CD14-positive monocyte (primary cell): ENCODE data around the gene PLK5. TPM values are rescaled to one million over a fixed set of nuclear protein-coding genes. Genes with fewer than 3 reads are reported as not detected.

Experiments used
- DNase-seq, 3 donors: peaks; one replicate each; pipeline ENCODE4 v3.0.0-alpha.2; 2011 to 2022
- H2AFZ ChIP-seq: 2 replicates; pipeline ENCODE4 v1.6.0; 2012; ENCODE audit warnings: mild to moderate bottlenecking, low read depth, low read length, inconsistent platforms; ENCODE audit not compliant: insufficient read depth, poor library complexity, severe bottlenecking
- H3K27ac ChIP-seq, 2 donors: 1 replicate in 1 of 2; 2 replicates in 1 of 2; pipeline ENCODE4 v1.5.1; 2012 to 2013; ENCODE audit warnings: low read length in 2 of 2, control low read depth in 1 of 2, inconsistent platforms in 1 of 2, low read depth in 1 of 2, mild to moderate bottlenecking in 1 of 2
- H3K27me3 ChIP-seq, 2 donors: one replicate each; pipeline versions ENCODE4 v1.6.0 to v1.6.1; 2011 to 2013; ENCODE audit warnings: low read length in 2 of 2; ENCODE audit not compliant: control insufficient read depth in 2 of 2, insufficient read depth in 2 of 2
- H3K36me3 ChIP-seq, 2 donors: replicated peaks in 1 of 2; 1 replicate in 1 of 2; 2 replicates in 1 of 2; pipeline versions ENCODE4 v1.5.1 to v1.6.1; 2012 to 2013; ENCODE audit warnings: low read length in 2 of 2, control low read depth in 1 of 2, inconsistent platforms in 1 of 2, mild to moderate bottlenecking in 1 of 2; ENCODE audit not compliant: insufficient read depth in 2 of 2, control insufficient read depth in 1 of 2
- H3K4me1 ChIP-seq, 2 donors: 1 replicate in 1 of 2; 2 replicates in 1 of 2; pipeline versions ENCODE4 v1.5.1 to v1.6.1; 2012 to 2013; ENCODE audit warnings: low read length in 2 of 2, control low read depth in 1 of 2, inconsistent platforms in 1 of 2, mild to moderate bottlenecking in 1 of 2, moderate library complexity in 1 of 2; ENCODE audit not compliant: insufficient read depth in 2 of 2, control insufficient read depth in 1 of 2
- H3K4me2 ChIP-seq: replicated peaks from 2 replicates; pipeline ENCODE3; 2012; ENCODE audit warnings: low read length, moderate library complexity, mild to moderate bottlenecking; ENCODE audit not compliant: poor library complexity, severe bottlenecking; ENCODE audit errors: extremely low read depth
- H3K4me3 ChIP-seq, 3 experiments: fragments of 200-600 bp in 1 of 3; sonication (generic) in 1 of 3; replicated peaks in 1 of 3; 1 replicate in 2 of 3; 2 replicates in 1 of 3; pipeline ENCODE4 v1.5.1; 2011 to 2013; ENCODE audit warnings: low read length in 3 of 3, mild to moderate bottlenecking in 3 of 3, control low read depth in 2 of 3, low read depth in 2 of 3, inconsistent platforms in 1 of 3, moderate library complexity in 1 of 3
- H3K79me2 ChIP-seq: 2 replicates; pipeline ENCODE4 v1.6.0; 2012; ENCODE audit warnings: mild to moderate bottlenecking, control low read depth, inconsistent platforms, low read length, moderate library complexity; ENCODE audit not compliant: insufficient read depth
- H3K9ac ChIP-seq: 2 replicates; pipeline ENCODE4 v1.6.0; 2017; ENCODE audit warnings: low read length, mild to moderate bottlenecking; ENCODE audit not compliant: insufficient read depth, poor library complexity, severe bottlenecking
- H3K9me3 ChIP-seq, 2 donors: replicated peaks in 1 of 2; 1 replicate in 1 of 2; 2 replicates in 1 of 2; pipeline versions ENCODE4 v1.5.1 to v1.6.1; 2012 to 2013; ENCODE audit warnings: low read length in 2 of 2, control low read depth in 1 of 2; ENCODE audit not compliant: control insufficient read depth in 1 of 2, insufficient read depth in 1 of 2
- H4K20me1 ChIP-seq: 2 replicates; pipeline ENCODE4 v1.6.0; 2012; ENCODE audit warnings: mild to moderate bottlenecking, low read length, control low read depth, moderate library complexity; ENCODE audit not compliant: insufficient read depth
- H3K27ac Mint-ChIP-seq, 7 donors: one replicate each; pipeline ENCODE4 v1.8.0; 2020; ENCODE audit warnings: mild to moderate bottlenecking in 7 of 7, mixed read lengths in 7 of 7, moderate library complexity in 6 of 7, inconsistent platforms in 2 of 7
- H3K27me3 Mint-ChIP-seq, 3 donors: one replicate each; pipeline ENCODE4 v1.8.0; 2021 to 2022; ENCODE audit warnings: low read depth in 3 of 3, mild to moderate bottlenecking in 3 of 3, mixed read lengths in 3 of 3, moderate library complexity in 3 of 3, inconsistent platforms in 1 of 3
- H3K36me3 Mint-ChIP-seq, 2 donors: one replicate each; pipeline ENCODE4 v1.8.0; 2020; ENCODE audit warnings: mixed read lengths in 2 of 2, inconsistent platforms in 1 of 2, mild to moderate bottlenecking in 1 of 2
- H3K4me1 Mint-ChIP-seq: one replicate; pipeline ENCODE4 v1.8.0; 2020; ENCODE audit warnings: mild to moderate bottlenecking, mixed read lengths
- H3K4me3 Mint-ChIP-seq, 2 donors: one replicate each; pipeline ENCODE4 v1.8.0; 2020; ENCODE audit warnings: mild to moderate bottlenecking in 2 of 2, mixed read lengths in 2 of 2, moderate library complexity in 1 of 2
- H3K9me3 Mint-ChIP-seq, 7 donors: one replicate each; pipeline ENCODE4 v1.8.0; 2020 to 2022; ENCODE audit warnings: mixed read lengths in 7 of 7, mild to moderate bottlenecking in 6 of 7, moderate library complexity in 6 of 7, inconsistent platforms in 2 of 7
- WGBS: methylation state at CpG from one replicate; pipeline ENCODE4 v1.1.5; 2013; ENCODE audit warnings: missing lambda C conversion rate; ENCODE audit not compliant: insufficient coverage; 5-methylcytosine and 5-hydroxymethylcytosine counted together
- intact Hi-C, 2 donors: fragments of 100-400 bp; cut with micrococcal nuclease; formaldehyde crosslinking; loops; one replicate each; pipeline versions ENCODE4 v1.15.0 to v1.15.1; 2023
- polyA plus RNA-seq, 3 donors: library from polyadenylated mRNA; depleted of rRNA in 1 of 3; unstranded in 2 of 3; stranded (reverse) in 1 of 3; fragments of 300-500 nt in 2 of 3; fragments of >200 nt in 1 of 3; fragmentation: Illumina TruSeq in 2 of 3; gene quantifications; 1 replicate in 2 of 3; 2 replicates in 1 of 3; pipeline ENCODE4 v1.2.3, GENCODE V29; 2012 to 2021
- small RNA-seq: library from RNA; depleted of rRNA; stranded (forward); fragments of <200 nt; gene quantifications from one replicate; pipeline ENCODE3, GENCODE V24; 2012; ENCODE audit warnings: low read depth; ENCODE audit not compliant: insufficient read length
- TF ChIP-seq, protein P1 (sequence below): fragments of 200-600 bp; IDR thresholded peaks from one replicate; pipeline ENCODE4 v1.8.0; 2022; ENCODE audit warnings: antibody characterized with exemption, mild to moderate bottlenecking

The PLK5 gene
- polyA plus RNA-seq, 3 donors = not detected

DNA sequence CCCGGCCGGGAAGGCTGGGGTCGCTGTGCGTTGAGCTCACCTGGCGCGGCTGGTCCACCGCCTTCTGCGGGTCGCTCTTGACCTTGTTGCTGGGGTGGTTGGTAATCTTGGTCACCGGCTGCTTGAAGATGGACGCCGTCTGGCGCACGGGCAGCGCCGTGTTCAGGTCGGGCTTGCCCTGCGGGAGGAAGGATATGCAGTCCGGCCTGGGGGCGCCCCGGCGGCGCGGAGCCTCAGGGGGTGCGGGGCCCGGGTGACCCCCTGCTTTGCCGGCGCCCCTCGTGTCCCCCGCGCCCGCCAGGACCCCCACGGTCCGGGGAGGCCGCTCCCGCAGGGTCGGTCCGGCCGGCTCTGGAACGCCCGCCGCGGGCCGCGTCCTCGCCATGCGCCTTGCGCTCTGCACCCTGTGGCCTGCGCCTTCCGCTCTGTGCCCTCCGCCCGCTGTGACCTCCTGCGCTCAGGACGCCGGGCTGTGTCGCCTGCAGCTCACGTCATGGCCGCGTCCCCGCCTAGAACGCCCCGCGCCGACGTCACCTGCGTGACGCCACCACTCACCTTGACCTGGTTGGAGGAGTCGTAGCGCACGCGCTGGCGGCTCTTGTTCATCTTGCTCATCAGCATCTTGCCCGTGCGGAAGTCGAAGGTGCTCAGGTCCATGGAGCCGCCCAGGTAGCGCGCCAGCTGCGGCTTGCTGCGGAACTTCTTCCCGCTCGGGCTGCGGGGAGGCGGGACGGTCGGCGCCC, 60.8 kb downstream of the PLK5 start:
- Histone ChIP-seq H3K36me3 (peaks cover 39 to 60% of the 10 kb centered on the region in 2 donors), H3K27ac (no peak overlapping the region), H2AFZ (no peak overlapping the region), H3K4me1 (peaks cover 1 to 2% of the 10 kb centered on the region in 2 donors), H3K4me2 (no peak overlapping the region), H3K9me3 (no peaks in the 10 kb centered on the region), H4K20me1 (peaks cover 23% of the 10 kb centered on the region), H3K27me3 (no peaks in the 10 kb centered on the region), H3K9ac (no peak overlapping the region), H3K4me3 (no peak overlapping the region), H3K79me2 (peaks cover 39% of the 10 kb centered on the region)
- intact Hi-C loops = no loop called here
- H3K4me1 Mint-ChIP-seq = peaks cover 1% of the 10 kb centered on the region
- DNase-seq = no peak
- peaks cover 0 to 5% (median 0%) of the 10 kb centered on the region in 7 donors for H3K9me3 Mint-ChIP-seq
- H3K27me3 Mint-ChIP-seq = no peaks in the 10 kb centered on the region
- peak overlapping the region in 1 of 7 donors; percentile 35 for H3K27ac Mint-ChIP-seq
- no peak overlapping the region for H3K4me3 Mint-ChIP-seq
- TF ChIP-seq, protein P1, sequence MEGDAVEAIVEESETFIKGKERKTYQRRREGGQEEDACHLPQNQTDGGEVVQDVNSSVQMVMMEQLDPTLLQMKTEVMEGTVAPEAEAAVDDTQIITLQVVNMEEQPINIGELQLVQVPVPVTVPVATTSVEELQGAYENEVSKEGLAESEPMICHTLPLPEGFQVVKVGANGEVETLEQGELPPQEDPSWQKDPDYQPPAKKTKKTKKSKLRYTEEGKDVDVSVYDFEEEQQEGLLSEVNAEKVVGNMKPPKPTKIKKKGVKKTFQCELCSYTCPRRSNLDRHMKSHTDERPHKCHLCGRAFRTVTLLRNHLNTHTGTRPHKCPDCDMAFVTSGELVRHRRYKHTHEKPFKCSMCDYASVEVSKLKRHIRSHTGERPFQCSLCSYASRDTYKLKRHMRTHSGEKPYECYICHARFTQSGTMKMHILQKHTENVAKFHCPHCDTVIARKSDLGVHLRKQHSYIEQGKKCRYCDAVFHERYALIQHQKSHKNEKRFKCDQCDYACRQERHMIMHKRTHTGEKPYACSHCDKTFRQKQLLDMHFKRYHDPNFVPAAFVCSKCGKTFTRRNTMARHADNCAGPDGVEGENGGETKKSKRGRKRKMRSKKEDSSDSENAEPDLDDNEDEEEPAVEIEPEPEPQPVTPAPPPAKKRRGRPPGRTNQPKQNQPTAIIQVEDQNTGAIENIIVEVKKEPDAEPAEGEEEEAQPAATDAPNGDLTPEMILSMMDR = no peak
- 98% methylated on average over 76 of the region's 87 CpGs for WGBS
- H3K36me3 Mint-ChIP-seq = peaks cover 42 to 63% of the 10 kb centered on the region in 2 donors

DNA sequence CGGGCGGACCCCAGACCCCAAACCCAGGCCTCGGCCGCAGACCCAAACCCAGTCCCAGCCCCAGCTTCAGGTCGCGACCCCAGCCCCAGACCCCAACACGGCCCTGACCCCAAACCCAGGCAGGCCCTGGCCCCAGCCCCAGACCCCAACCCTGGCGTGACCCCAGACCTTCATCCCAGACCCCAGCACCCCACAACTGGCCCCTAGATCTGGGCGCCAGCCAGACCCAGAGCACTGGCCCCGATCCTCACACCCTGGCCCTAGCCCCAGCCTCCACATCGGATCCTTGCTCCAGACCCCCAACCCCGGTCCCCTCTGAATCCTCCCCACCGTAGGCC, 61.3 kb downstream of the PLK5 start:
- Mint-ChIP-seq H3K4me1 (peaks cover 6% of the 10 kb centered on the region), H3K27me3 (no peaks in the 10 kb centered on the region), H3K9me3 (peaks cover 0 to 5% (median 0%) of the 10 kb centered on the region in 7 donors), H3K27ac (peak overlapping the region in 1 of 7 donors; percentile 11), H3K4me3 (no peak overlapping the region), H3K36me3 (peaks cover 38 to 57% of the 10 kb centered on the region in 2 donors)
- peaks cover 7 to 8% of the 10 kb centered on the region in 2 donors for H3K4me1 ChIP-seq
- intact Hi-C loops = no loop called here
- H3K79me2 ChIP-seq = peaks cover 44% of the 10 kb centered on the region
- no peaks in the 10 kb centered on the region for H3K9me3 ChIP-seq
- TF ChIP-seq, protein P1 = no peak
- H3K4me2 ChIP-seq = no peak overlapping the region
- peaks cover 35 to 54% of the 10 kb centered on the region in 2 donors for H3K36me3 ChIP-seq
- no peak overlapping the region for H3K9ac ChIP-seq
- H4K20me1 ChIP-seq = peaks cover 27% of the 10 kb centered on the region
- no peak overlapping the region for H3K4me3 ChIP-seq
- DNase-seq = no peak
- no peak overlapping the region for H3K27ac ChIP-seq
- 98% methylated on average over 11 of the region's 13 CpGs for WGBS
- H2AFZ ChIP-seq = no peak overlapping the region
- no peaks in the 10 kb centered on the region for H3K27me3 ChIP-seq

Small RNA genes within 50 kb of the gene (small RNA-seq; reads per million reads assigned to genes)
- not detected for gene AC005943.2
- not detected for gene RN7SL477P

Other genes with a start within 250 kb of the PLK5 start
- 10 to 100 TPM; 32.8 to 56.2 (median 40.0) TPM for gene FAM174C, start 248.5 kb upstream of the PLK5 start, polyA plus RNA-seq
- gene EFNA2, start 238.2 kb upstream of the PLK5 start, polyA plus RNA-seq = not detected
- gene NDUFS7, start 140.2 kb upstream of the PLK5 start, polyA plus RNA-seq = 100 to 1,000 TPM; 119 to 232 (median 211) TPM
- gene GAMT, start 122.5 kb upstream of the PLK5 start, polyA plus RNA-seq = 1 to 10 TPM in 1 of 3 donors, under 1 TPM in 2; 0.95 to 1.3 (median 0.96) TPM
- 10 to 100 TPM in 1 of 3 donors, 1 to 10 TPM in 2; 3.3 to 57.1 (median 4.2) TPM for gene DAZAP1, start 116.5 kb upstream of the PLK5 start, polyA plus RNA-seq
- gene RPS15, start 85.7 kb upstream of the PLK5 start, polyA plus RNA-seq = 1,000 to 10,000 TPM; 1,318 to 3,451 (median 1,526) TPM
- gene APC2, start 74.0 kb upstream of the PLK5 start, polyA plus RNA-seq = under 1 TPM in 1 of 3 donors, not detected in 2; 0.04 TPM
- 10 to 100 TPM; 18.2 to 20.9 (median 19.9) TPM for gene C19orf25, start 44.9 kb upstream of the PLK5 start, polyA plus RNA-seq
- 1 to 10 TPM in 1 of 3 donors, under 1 TPM in 1, not detected in 1; 0.34 to 1.0 TPM for gene PCSK4, start 33.7 kb upstream of the PLK5 start, polyA plus RNA-seq
- gene REEP6, start 32.9 kb upstream of the PLK5 start, polyA plus RNA-seq = 1 to 10 TPM in 1 of 3 donors, under 1 TPM in 2; 0.51 to 1.8 (median 0.81) TPM
- under 1 TPM in 1 of 3 donors, not detected in 2; 0.09 TPM for gene ADAMTSL5, start 11.1 kb upstream of the PLK5 start, polyA plus RNA-seq
- gene MEX3D, start 44.2 kb downstream of the PLK5 start, polyA plus RNA-seq = 1 to 10 TPM in 1 of 3 donors, under 1 TPM in 2; 0.08 to 1.0 (median 0.10) TPM
- gene MBD3, start 68.8 kb downstream of the PLK5 start, polyA plus RNA-seq = 10 to 100 TPM in 1 of 3 donors, 1 to 10 TPM in 2; 2.6 to 35.3 (median 4.9) TPM
- 100 to 1,000 TPM in 2 of 3 donors, 10 to 100 TPM in 1; 55.6 to 731 (median 659) TPM for gene UQCR11, start 81.4 kb downstream of the PLK5 start, polyA plus RNA-seq
- gene TCF3, start 128.5 kb downstream of the PLK5 start, polyA plus RNA-seq = 10 to 100 TPM in 1 of 3 donors, 1 to 10 TPM in 2; 2.4 to 36.2 (median 3.3) TPM
- gene ONECUT3, start 229.4 kb downstream of the PLK5 start, polyA plus RNA-seq = not detected